HEK293 (cell line): ENCODE measurements around the gene MAGEF1.

Source experiments
- CTCF ChIA-PET: fragments of 350-600 bp; formaldehyde crosslinking; extraction: SDS; loops from one replicate; lab custom pipeline; 2021; ENCODE audit warnings: antibody characterized with exemption; lab: Yijun Ruan, JAX
- POLR2A ChIA-PET: fragments of 300-600 bp; formaldehyde crosslinking; extraction: SDS; loops from one replicate; lab custom pipeline; 2020; ENCODE audit warnings: antibody characterized with exemption, inconsistent platforms; lab: Yijun Ruan, JAX
- H3K27ac ChIP-seq: fragments of 200-500 bp; sonication (Bioruptor generic); 2 replicates; pipeline ENCODE4 v1.5.1; 2014; ENCODE audit warnings: low read depth, low read length, control low read depth, inconsistent platforms; ENCODE audit errors: extremely low read depth
- H3K36me3 ChIP-seq, 2 experiments: fragments of 200-500 bp in 1 of 2; sonication (Bioruptor generic) in 1 of 2; 1 replicate in 1 of 2; 2 replicates in 1 of 2; pipeline ENCODE4 v1.5.1; 2014 to 2017; ENCODE audit warnings: inconsistent platforms in 2 of 2, low read length in 2 of 2; ENCODE audit not compliant: control insufficient read depth in 2 of 2, insufficient read depth in 1 of 2
- H3K4me1 ChIP-seq: fragments of 200-500 bp; sonication (Bioruptor generic); 2 replicates; pipeline ENCODE4 v1.5.1; 2014; ENCODE audit warnings: mild to moderate bottlenecking, low read length, inconsistent platforms; ENCODE audit not compliant: control insufficient read depth, insufficient read depth
- H3K4me3 ChIP-seq: 2 replicates; pipeline ENCODE4 v1.5.1; 2011; ENCODE audit warnings: low read depth, mild to moderate bottlenecking, control low read depth, low read length, moderate library complexity
- H3K9me3 ChIP-seq: fragments of 200-500 bp; sonication (Bioruptor generic); 2 replicates; pipeline ENCODE4 v1.5.1; 2014; ENCODE audit warnings: low read depth, low read length, inconsistent platforms; ENCODE audit not compliant: control insufficient read depth, insufficient read depth
- CTCF ChIP-seq: fragments of 450-650 bp; formaldehyde crosslinking; IDR thresholded peaks from 2 replicates; pipeline ENCODE4 v1.5.1; 2016; ENCODE audit warnings: missing biosample characterization, missing genetic modification characterization
- HOXC10 ChIP-seq: sonication (generic); formaldehyde crosslinking; IDR thresholded peaks from 2 replicates; pipeline ENCODE4 v1.8.1; 2023; ENCODE audit warnings: mild to moderate bottlenecking, missing genetic modification reagents
- KLF17 ChIP-seq: fragments of 450-650 bp; formaldehyde crosslinking; IDR thresholded peaks from 2 replicates; pipeline ENCODE4 v1.5.1; 2016; ENCODE audit warnings: missing biosample characterization, missing genetic modification characterization
- PRDM1 ChIP-seq: fragments of 450-650 bp; formaldehyde crosslinking; IDR thresholded peaks from 2 replicates; pipeline ENCODE4; 2016; ENCODE audit warnings: missing biosample characterization, missing genetic modification characterization
- PRDM4 ChIP-seq: fragments of 450-650 bp; formaldehyde crosslinking; IDR thresholded peaks from 2 replicates; pipeline ENCODE4 v1.5.1; 2017; ENCODE audit warnings: missing biosample characterization, missing genetic modification characterization
- SCRT2 ChIP-seq: fragments of 450-650 bp; formaldehyde crosslinking; IDR thresholded peaks from 2 replicates; pipeline ENCODE4 v1.5.1; 2016; ENCODE audit warnings: missing biosample characterization, missing genetic modification characterization
- TRIM28 ChIP-seq: IDR thresholded peaks from 2 replicates; pipeline ENCODE4 v1.6.1; 2011; ENCODE audit warnings: low read length, control low read depth, borderline replicate concordance
- ZBTB20 ChIP-seq: fragments of 450-650 bp; formaldehyde crosslinking; IDR thresholded peaks from 2 replicates; pipeline ENCODE4 v1.5.1; 2016; ENCODE audit warnings: missing biosample characterization, missing genetic modification characterization
- ZBTB21 ChIP-seq: fragments of 450-650 bp; formaldehyde crosslinking; IDR thresholded peaks from 2 replicates; pipeline ENCODE4 v1.5.1; 2017; ENCODE audit warnings: missing biosample characterization, missing genetic modification characterization
- ZNF214 ChIP-seq: fragments of 450-650 bp; formaldehyde crosslinking; IDR thresholded peaks from 2 replicates; pipeline ENCODE4 v1.5.1; 2017; ENCODE audit warnings: missing biosample characterization, mild to moderate bottlenecking, missing genetic modification characterization, borderline replicate concordance
- ZNF221 ChIP-seq: fragments of 450-650 bp; formaldehyde crosslinking; IDR thresholded peaks from 2 replicates; pipeline ENCODE4 v1.5.1; 2017; ENCODE audit warnings: missing biosample characterization, missing genetic modification characterization, borderline replicate concordance
- ZSCAN4 ChIP-seq: fragments of 450-650 bp; formaldehyde crosslinking; IDR thresholded peaks from 2 replicates; pipeline ENCODE4 v1.5.1; 2017; ENCODE audit warnings: missing biosample characterization, missing genetic modification characterization

MAGEF1 gene

GRCh38 chr3:184685055-184685454 lies 26.8 kb downstream of the MAGEF1 start (continued):
- TF ChIP-seq ZSCAN4: no peak
- TF ChIP-seq ZBTB21 (tag by site-specific recombination): no peak
- no peak for TF ChIP-seq ZBTB20 (tag by site-specific recombination)
- TF ChIP-seq ZNF221 (tag by site-specific recombination): no peak
- no peak for TF ChIP-seq HOXC10 (CRISPR knock-in tag)
- no peak for TF ChIP-seq SCRT2 (tag by site-specific recombination)
- TF ChIP-seq PRDM1 (tag by site-specific recombination): no peak
- no peak for TF ChIP-seq PRDM4 (tag by site-specific recombination)

- Histone ChIP-seq H3K4me3 (no peak overlapping the region), H3K4me1 (peaks cover 10% of the 10 kb centered on the region), H3K36me3 (no peaks in the 10 kb centered on the region), H3K27ac (no peak overlapping the region), H3K9me3 (no peaks in the 10 kb centered on the region)
- CTCF ChIA-PET: no interaction called here
- TF ChIP-seq KLF17 (no peak), PRDM4 (tag by site-specific recombination) (peak; percentile 88), TRIM28 (peak; percentile 88; the same call in 1 of the 2 replicates)
- POLR2A ChIA-PET: no interaction called here
Measured at GRCh38 chr3:184683900-184684560, 27.8 kb downstream of the MAGEF1 start.

- H3K27ac ChIP-seq: no peak overlapping the region
- no peak for TF ChIP-seq CTCF (tag by site-specific recombination)
- TF ChIP-seq ZNF214 (tag by site-specific recombination): 0 out of 2 replicates have a peak, but pooled peaks have one; percentile 53
- H3K9me3 ChIP-seq: no peaks in the 10 kb centered on the region
- H3K36me3 ChIP-seq: no peaks in the 10 kb centered on the region
- H3K4me3 ChIP-seq: no peak overlapping the region
- POLR2A ChIA-PET: no interaction called here
- CTCF ChIA-PET: interaction anchor here (0.6 kb wide), 1 partner anchor 44 kb away, joined by 5 read pairs; no protein-coding TSS in a partner anchor
- H3K4me1 ChIP-seq: peaks cover 10% of the 10 kb centered on the region
Measured at GRCh38 chr3:184683234-184683633, 28.6 kb downstream of the MAGEF1 start.
